IPS-20b (cell line): ENCODE measurements around the gene LYG2.
"Not testable (repeated sequence)": the region's sequence is repeated elsewhere in the genome, so short reads cannot be mapped to it uniquely, and the experiment has no call there.

Experiments used
- H3K27ac ChIP-seq: one replicate; pipeline ENCODE4 v1.5.1; 2013; ENCODE audit warnings: low read length
- H3K27me3 ChIP-seq: 2 replicates; pipeline ENCODE4 v1.6.1; 2013; ENCODE audit warnings: mild to moderate bottlenecking, low read length, inconsistent platforms; ENCODE audit not compliant: insufficient read depth
- H3K36me3 ChIP-seq: 2 replicates; pipeline ENCODE4 v1.6.1; 2013; ENCODE audit warnings: low read depth, mild to moderate bottlenecking, inconsistent platforms, low read length, moderate library complexity; ENCODE audit not compliant: insufficient read depth
- H3K4me1 ChIP-seq: 2 replicates; pipeline ENCODE4 v1.6.1; 2013; ENCODE audit warnings: mild to moderate bottlenecking, control low read depth, inconsistent platforms, low read length, moderate library complexity; ENCODE audit not compliant: insufficient read depth
- H3K4me3 ChIP-seq: 2 replicates; pipeline ENCODE4 v1.5.1; 2013; ENCODE audit warnings: mild to moderate bottlenecking, low read length, inconsistent platforms
- H3K9ac ChIP-seq: 2 replicates; pipeline ENCODE4 v1.6.1; 2013; ENCODE audit warnings: low read depth, mild to moderate bottlenecking, inconsistent platforms, low read length, moderate library complexity
- H3K9me3 ChIP-seq: 2 replicates; pipeline ENCODE4 v1.6.1; 2013; ENCODE audit warnings: mild to moderate bottlenecking, low read depth, low read length, inconsistent platforms; ENCODE audit not compliant: insufficient read depth

LYG2 gene

GRCh38 chr2:99198103-99198841 lies 57.2 kb downstream of the LYG2 start:
- H3K4me1 ChIP-seq: no peaks in the 10 kb centered on the region
- peaks cover 3% of the 10 kb centered on the region for H3K9me3 ChIP-seq
- no peaks in the 10 kb centered on the region for H3K27me3 ChIP-seq
- no peak overlapping the region for H3K27ac ChIP-seq
- peaks cover 48% of the 10 kb centered on the region for H3K36me3 ChIP-seq
- no peak overlapping the region for H3K4me3 ChIP-seq
- no peak overlapping the region for H3K9ac ChIP-seq

- not testable (repeated sequence) for H3K4me3 ChIP-seq, H3K27me3 ChIP-seq, H3K4me1 ChIP-seq, H3K9me3 ChIP-seq, H3K9ac ChIP-seq, H3K27ac ChIP-seq
- H3K36me3 ChIP-seq: peaks cover 91% of the 10 kb centered on the region
Observed at GRCh38 chr2:99192364-99192763, 63.1 kb downstream of the LYG2 start.
